Thymus (tissue), 11 donors: ENCODE measurements around the gene CTNNA3. TPM values are rescaled to one million over a fixed set of nuclear protein-coding genes. Genes with fewer than 3 reads are reported as not detected.

Experiments used
- DNase-seq, 9 donors: peaks; one replicate each; pipeline ENCODE4 v3.0.0-alpha.2; 2013; ENCODE audit warnings: low spot score in 9 of 9, low read depth in 6 of 9, missing footprints in 1 of 9
- H3K27ac ChIP-seq, 2 donors: one replicate each; pipeline ENCODE4 v1.5.1; 2013; ENCODE audit warnings: control low read depth in 1 of 2, low read depth in 1 of 2, low read length in 1 of 2, mild to moderate bottlenecking in 1 of 2, moderate library complexity in 1 of 2
- H3K27me3 ChIP-seq, 2 donors: one replicate each; pipeline ENCODE4 v1.5.1; 2013; ENCODE audit warnings: low read length in 1 of 2; ENCODE audit not compliant: control insufficient read depth in 2 of 2, insufficient read depth in 1 of 2
- H3K36me3 ChIP-seq, 2 donors: one replicate each; pipeline ENCODE4 v1.5.1; 2013; ENCODE audit warnings: low read length in 1 of 2, mild to moderate bottlenecking in 1 of 2, moderate library complexity in 1 of 2; ENCODE audit not compliant: control insufficient read depth in 2 of 2, insufficient read depth in 2 of 2
- H3K4me1 ChIP-seq, 2 donors: one replicate each; pipeline ENCODE4 v1.5.1; 2013; ENCODE audit warnings: low read length in 2 of 2; ENCODE audit not compliant: control insufficient read depth in 2 of 2, insufficient read depth in 2 of 2
- H3K4me3 ChIP-seq, 2 donors: one replicate each; pipeline ENCODE4 v1.5.1; 2013; ENCODE audit warnings: low read length in 2 of 2, control low read depth in 1 of 2, mild to moderate bottlenecking in 1 of 2
- H3K9me3 ChIP-seq, 2 donors: one replicate each; pipeline ENCODE4 v1.5.1; 2013; ENCODE audit warnings: low read length in 1 of 2, mild to moderate bottlenecking in 1 of 2; ENCODE audit not compliant: control insufficient read depth in 2 of 2, insufficient read depth in 1 of 2
- WGBS: extraction: QIAGEN DNeasy Blood & Tissue Kit; methylation state at CpG from one replicate; pipeline ENCODE4 v1.1.7; 2013; 5-methylcytosine and 5-hydroxymethylcytosine counted together
- polyA plus RNA-seq: library from polyadenylated mRNA; stranded (reverse); fragments of 200-250 nt; gene quantifications from one replicate; pipeline ENCODE4 v1.2.3, GENCODE V29; 2013
- total RNA-seq: library from RNA; stranded (reverse); fragments of 120-200 nt; gene quantifications from one replicate; pipeline ENCODE4 v1.2.4, GENCODE V29; 2013
- donor health status: healthy.

Gene CTNNA3
- total and polyA plus RNA-seq, 2 donors, result 0.27 to 0.28 TPM

DNA sequence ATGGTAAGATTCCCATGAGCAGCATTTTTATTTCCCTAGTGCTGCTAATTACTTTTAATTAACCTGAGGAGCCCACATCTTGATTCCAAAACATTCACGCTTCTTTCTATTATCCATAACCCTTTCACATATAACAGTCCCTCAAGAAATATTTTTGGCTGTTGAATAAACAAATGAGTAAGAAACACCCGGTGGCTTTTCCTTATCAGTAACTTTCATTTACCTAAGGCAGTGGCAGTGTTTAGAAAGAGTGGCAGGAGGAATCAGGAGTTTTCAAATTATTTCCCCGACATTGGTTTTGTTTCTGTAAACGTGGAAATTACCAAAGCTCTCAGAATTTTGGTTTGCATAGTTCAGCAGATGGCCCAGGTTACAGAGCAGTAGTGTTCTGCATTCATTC lies 1785.8 kb downstream of the CTNNA3 start:
- no peak for DNase-seq
- H3K4me3 ChIP-seq, result no peak overlapping the region
- H3K4me1 ChIP-seq, result no peaks in the 10 kb centered on the region
- no peak overlapping the region for H3K27ac ChIP-seq
- no peaks in the 10 kb centered on the region for H3K27me3 ChIP-seq
- no peaks in the 10 kb centered on the region for H3K9me3 ChIP-seq
- no peaks in the 10 kb centered on the region for H3K36me3 ChIP-seq
- WGBS, result 92% methylated on average over 4 of the region's 4 CpGs

GRCh38 chr10:65907199-65907712 lies 1788.7 kb downstream of the CTNNA3 start:
- WGBS, result 75% methylated on average over 8 of the region's 8 CpGs
- Histone ChIP-seq H3K4me1 (no peaks in the 10 kb centered on the region), H3K9me3 (no peaks in the 10 kb centered on the region), H3K27me3 (no peaks in the 10 kb centered on the region), H3K4me3 (no peak overlapping the region), H3K27ac (no peak overlapping the region), H3K36me3 (no peaks in the 10 kb centered on the region)
- DNase-seq, result no peak

DNA sequence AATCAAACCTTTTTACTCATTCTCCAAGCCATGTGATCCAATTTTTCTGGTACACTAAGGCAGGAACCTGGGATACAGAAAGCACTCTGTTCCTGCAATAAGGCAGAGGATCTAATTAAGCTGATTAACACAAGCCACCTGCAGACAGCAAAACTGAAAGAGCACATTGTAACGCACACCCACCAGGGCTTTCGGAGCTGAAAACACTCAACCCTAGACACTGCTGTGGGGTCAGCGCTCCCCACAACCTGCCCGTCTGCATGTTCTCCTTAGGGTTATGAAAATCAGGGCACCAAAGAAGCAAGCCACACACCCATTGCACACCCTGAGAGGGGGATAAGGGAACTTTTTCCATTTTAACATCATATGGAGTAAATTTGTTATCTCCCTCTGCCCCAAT lies 1792.4 kb downstream of the CTNNA3 start:
- no peak for DNase-seq
- H3K27ac ChIP-seq, result no peak overlapping the region
- H3K4me3 ChIP-seq, result no peak overlapping the region
- no peaks in the 10 kb centered on the region for H3K9me3 ChIP-seq
- no peaks in the 10 kb centered on the region for H3K4me1 ChIP-seq
- no peaks in the 10 kb centered on the region for H3K27me3 ChIP-seq
- H3K36me3 ChIP-seq, result no peaks in the 10 kb centered on the region
- WGBS, result 94% methylated on average over 4 of the region's 4 CpGs

DNA sequence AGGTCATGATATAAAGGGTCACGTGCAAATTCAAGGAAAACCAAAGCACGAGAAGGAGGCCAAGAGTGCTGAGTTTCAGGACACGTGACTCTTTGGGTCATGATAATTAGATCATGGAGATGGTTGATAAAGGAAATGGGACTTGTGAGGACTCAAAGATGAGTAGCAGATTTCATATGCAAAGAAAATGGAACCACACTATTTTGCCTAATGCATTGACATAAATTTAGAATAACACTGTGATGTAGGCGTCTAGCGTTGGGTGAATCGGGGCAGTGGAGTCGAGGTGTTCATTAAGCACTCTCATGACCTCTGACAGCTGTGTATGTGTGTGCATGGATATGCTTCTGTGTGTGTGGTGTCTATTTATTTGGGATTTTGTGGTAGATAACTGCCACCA lies 1795.7 kb downstream of the CTNNA3 start:
- Histone ChIP-seq H3K4me1 (no peaks in the 10 kb centered on the region), H3K27me3 (no peaks in the 10 kb centered on the region), H3K36me3 (no peaks in the 10 kb centered on the region), H3K9me3 (no peaks in the 10 kb centered on the region), H3K27ac (no peak overlapping the region), H3K4me3 (no peak overlapping the region)
- 96% methylated on average over 7 of the region's 7 CpGs for WGBS
- DNase-seq, result no peak

- DNase-seq, result no peak
- no peak overlapping the region for H3K27ac ChIP-seq
- H3K9me3 ChIP-seq, result no peaks in the 10 kb centered on the region
- no peaks in the 10 kb centered on the region for H3K4me1 ChIP-seq
- WGBS, result 89% methylated on average over 1 of the region's 1 CpG
- no peaks in the 10 kb centered on the region for H3K27me3 ChIP-seq
- H3K36me3 ChIP-seq, result no peaks in the 10 kb centered on the region
- no peak overlapping the region for H3K4me3 ChIP-seq
These were observed 1797.9 kb downstream of the CTNNA3 start for GRCh38 chr10:65898055-65898454.

DNA sequence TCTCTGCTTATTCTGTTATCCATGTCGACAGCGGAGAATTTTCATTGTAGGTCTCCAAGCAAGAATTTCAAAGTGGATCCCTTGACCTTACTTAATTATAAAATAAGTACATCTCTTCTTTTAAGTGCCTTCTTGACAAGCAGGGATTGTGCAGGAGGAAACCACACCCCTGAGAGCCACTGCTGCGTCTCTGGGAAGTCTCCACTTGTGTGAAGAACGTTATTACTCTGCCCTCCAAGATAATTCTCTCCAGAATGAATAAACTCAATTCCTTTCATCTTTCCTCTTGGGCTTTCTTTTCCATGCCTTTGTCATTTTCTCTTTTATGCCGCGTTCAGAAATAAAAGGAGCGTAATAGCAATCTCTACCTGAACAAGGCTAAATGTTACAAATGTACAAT lies 1801.0 kb downstream of the CTNNA3 start:
- no peaks in the 10 kb centered on the region for H3K9me3 ChIP-seq
- no peaks in the 10 kb centered on the region for H3K27me3 ChIP-seq
- DNase-seq, result no peak
- no peak overlapping the region for H3K27ac ChIP-seq
- WGBS, result 92% methylated on average over 7 of the region's 7 CpGs
- H3K4me3 ChIP-seq, result no peak overlapping the region
- H3K36me3 ChIP-seq, result no peaks in the 10 kb centered on the region
- no peaks in the 10 kb centered on the region for H3K4me1 ChIP-seq

DNA sequence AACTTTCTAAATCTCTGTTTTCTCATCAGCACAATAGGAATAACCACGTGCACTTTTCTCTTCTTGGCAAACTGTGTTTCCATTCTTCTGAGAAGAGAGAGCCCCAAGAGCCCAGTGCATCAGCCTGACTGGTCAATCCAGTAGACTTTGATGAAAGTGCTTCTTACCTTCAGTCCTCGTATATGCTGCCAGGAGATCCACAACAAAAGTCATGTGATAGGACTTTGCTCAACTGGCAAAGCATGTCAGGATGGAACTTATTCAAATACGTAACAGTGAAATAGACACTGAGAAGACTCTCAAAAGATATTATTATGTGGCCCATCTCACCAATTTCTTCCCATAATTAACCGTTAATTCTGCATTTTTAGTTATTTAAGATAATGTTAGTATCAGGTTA lies 1801.6 kb downstream of the CTNNA3 start:
- no peak overlapping the region for H3K4me3 ChIP-seq
- H3K27ac ChIP-seq, result no peak overlapping the region
- H3K9me3 ChIP-seq, result no peaks in the 10 kb centered on the region
- H3K4me1 ChIP-seq, result no peaks in the 10 kb centered on the region
- H3K27me3 ChIP-seq, result no peaks in the 10 kb centered on the region
- no peak for DNase-seq
- WGBS, result 89% methylated on average over 4 of the region's 4 CpGs
- H3K36me3 ChIP-seq, result no peaks in the 10 kb centered on the region

GRCh38 chr10:65893676-65894075 lies 1802.3 kb downstream of the CTNNA3 start:
- H3K4me1 ChIP-seq, result no peaks in the 10 kb centered on the region
- no peak overlapping the region for H3K27ac ChIP-seq
- H3K36me3 ChIP-seq, result no peaks in the 10 kb centered on the region
- no peak overlapping the region for H3K4me3 ChIP-seq
- H3K27me3 ChIP-seq, result no peaks in the 10 kb centered on the region
- peaks cover 0 to 2% of the 10 kb centered on the region in 2 donors for H3K9me3 ChIP-seq
- WGBS, result 87% methylated on average over 3 of the region's 3 CpGs
- no peak for DNase-seq

GRCh38 chr10:65892284-65892683 lies 1803.7 kb downstream of the CTNNA3 start:
- Histone ChIP-seq H3K36me3 (no peaks in the 10 kb centered on the region), H3K4me3 (no peak overlapping the region), H3K9me3 (peaks cover 0 to 4% of the 10 kb centered on the region in 2 donors), H3K4me1 (no peaks in the 10 kb centered on the region), H3K27ac (no peak overlapping the region), H3K27me3 (no peaks in the 10 kb centered on the region)
- 81% methylated on average over 3 of the region's 3 CpGs for WGBS
- DNase-seq, result no peak
